ENCODE data around the gene CPD. TPM values are rescaled to one million over a fixed set of nuclear protein-coding genes. Genes with fewer than 3 reads are reported as not detected.

Gene CPD
- total RNA-seq, 1 experiment from 2014 or later = 47.9 TPM

- intact Hi-C loops (cut with micrococcal nuclease) = no loop called here
- H3K27me3 Mint-ChIP-seq (ENCODE audit: insufficient read depth, unreplicated experiment) = no peaks in the 10 kb centered on the region
- TF ChIP-seq CTCF (IDR thresholded peaks at IDR 0.05; ENCODE audit: unreplicated experiment) = no peak
- no peak overlapping the region for H3K4me3 Mint-ChIP-seq (ENCODE audit: unreplicated experiment)
- ChIA-PET POLR2A (interaction anchor here (0.5 to 1.3 kb wide), 2 partner anchors 17 to 215 kb away, joined by 4 to 6 read pairs; no protein-coding TSS in a partner anchor), CTCF (interaction anchor here (0.7 to 2.0 kb wide), 4 partner anchors 9 to 36 kb away, joined by 3 to 6 read pairs (median 4); no protein-coding TSS in a partner anchor)
- peaks cover 16% of the 10 kb centered on the region for H3K36me3 Mint-ChIP-seq (ENCODE audit: insufficient read depth, unreplicated experiment)
- peaks cover 12% of the 10 kb centered on the region for H3K4me1 Mint-ChIP-seq (ENCODE audit: insufficient read depth, unreplicated experiment)
- no peak for DNase-seq (ENCODE audit: unreplicated experiment)
- BruUV-seq (replicated peaks) = no TSS peak
- no peaks in the 10 kb centered on the region for H3K9me3 Mint-ChIP-seq (ENCODE audit: unreplicated experiment)
- no peak overlapping the region for H3K27ac Mint-ChIP-seq (ENCODE audit: low read depth, unreplicated experiment)
Measured at GRCh38 chr17:30366536-30366935, 12.2 kb upstream of the CPD start.

GRCh38 chr17:30368912-30369720 is 9.6 kb upstream of the CPD start:
- CTCF ChIA-PET = interaction anchor here (1.5 kb wide), 1 partner anchor 17 kb away, joined by 3 read pairs; no protein-coding TSS in a partner anchor
- H3K27me3 Mint-ChIP-seq (ENCODE audit: insufficient read depth, unreplicated experiment) = no peaks in the 10 kb centered on the region
- intact Hi-C loops (cut with micrococcal nuclease) = no loop called here
- H3K4me1 Mint-ChIP-seq (ENCODE audit: insufficient read depth, unreplicated experiment) = peaks cover 18% of the 10 kb centered on the region
- BruUV-seq (replicated peaks) = no TSS peak
- peaks cover 12% of the 10 kb centered on the region for H3K36me3 Mint-ChIP-seq (ENCODE audit: insufficient read depth, unreplicated experiment)
- H3K27ac Mint-ChIP-seq (ENCODE audit: low read depth, unreplicated experiment) = no peak overlapping the region
- no peaks in the 10 kb centered on the region for H3K9me3 Mint-ChIP-seq (ENCODE audit: unreplicated experiment)
- no peak for TF ChIP-seq CTCF (IDR thresholded peaks at IDR 0.05; ENCODE audit: unreplicated experiment)
- DNase-seq (ENCODE audit: unreplicated experiment) = no peak
- H3K4me3 Mint-ChIP-seq (ENCODE audit: unreplicated experiment) = no peak overlapping the region
- POLR2A ChIA-PET = interaction anchor here (0.9 to 2.1 kb wide), 5 partner anchors 10 to 108 kb away, joined by 3 to 12 read pairs (median 5); partner anchors contain the start of genes CPD and GOSR1

GRCh38 chr17:30369995-30370394 is 8.7 kb upstream of the CPD start:
- ChIA-PET CTCF (interaction anchor here (1.5 kb wide), 1 partner anchor 16 kb away, joined by 3 read pairs; no protein-coding TSS in a partner anchor), POLR2A (interaction anchor here (0.9 to 2.1 kb wide), 4 partner anchors 10 to 13 kb away, joined by 3 to 12 read pairs (median 5); partner anchors contain the start of gene CPD)
- Mint-ChIP-seq H3K36me3 (ENCODE audit: insufficient read depth, unreplicated experiment) (peaks cover 12% of the 10 kb centered on the region), H3K4me3 (ENCODE audit: unreplicated experiment) (no peak overlapping the region), H3K4me1 (ENCODE audit: insufficient read depth, unreplicated experiment) (peaks cover 17% of the 10 kb centered on the region), H3K27me3 (ENCODE audit: insufficient read depth, unreplicated experiment) (no peaks in the 10 kb centered on the region), H3K9me3 (ENCODE audit: unreplicated experiment) (no peaks in the 10 kb centered on the region), H3K27ac (ENCODE audit: low read depth, unreplicated experiment) (no peak overlapping the region)
- no TSS peak for BruUV-seq (replicated peaks)
- intact Hi-C loops (cut with micrococcal nuclease) = no loop called here
- DNase-seq (ENCODE audit: unreplicated experiment) = peak; percentile 34
- no peak for TF ChIP-seq CTCF (IDR thresholded peaks at IDR 0.05; ENCODE audit: unreplicated experiment)

GRCh38 chr17:30372755-30373154 is 6.0 kb upstream of the CPD start:
- intact Hi-C loops (cut with micrococcal nuclease) = no loop called here
- Mint-ChIP-seq H3K9me3 (ENCODE audit: unreplicated experiment) (no peaks in the 10 kb centered on the region), H3K4me3 (ENCODE audit: unreplicated experiment) (no peak overlapping the region), H3K4me1 (ENCODE audit: insufficient read depth, unreplicated experiment) (peaks cover 32% of the 10 kb centered on the region), H3K27ac (ENCODE audit: low read depth, unreplicated experiment) (no peak overlapping the region), H3K27me3 (ENCODE audit: insufficient read depth, unreplicated experiment) (no peaks in the 10 kb centered on the region), H3K36me3 (ENCODE audit: insufficient read depth, unreplicated experiment) (peaks cover 10% of the 10 kb centered on the region)
- BruUV-seq (replicated peaks) = no TSS peak
- peak; percentile 72 for DNase-seq (ENCODE audit: unreplicated experiment)
- POLR2A ChIA-PET = interaction anchor here (0.7 to 1.0 kb wide), 2 partner anchors 9 to 25 kb away, joined by 4 read pairs; no protein-coding TSS in a partner anchor
- CTCF ChIA-PET = interaction anchor here (0.6 kb wide), 2 partner anchors 39 to 269 kb away, joined by 3 to 4 read pairs; partner anchors contain the start of gene TMIGD1
- no peak for TF ChIP-seq CTCF (IDR thresholded peaks at IDR 0.05; ENCODE audit: unreplicated experiment)
